ENCODE data around the gene SFXN1.

Gene SFXN1

DNA sequence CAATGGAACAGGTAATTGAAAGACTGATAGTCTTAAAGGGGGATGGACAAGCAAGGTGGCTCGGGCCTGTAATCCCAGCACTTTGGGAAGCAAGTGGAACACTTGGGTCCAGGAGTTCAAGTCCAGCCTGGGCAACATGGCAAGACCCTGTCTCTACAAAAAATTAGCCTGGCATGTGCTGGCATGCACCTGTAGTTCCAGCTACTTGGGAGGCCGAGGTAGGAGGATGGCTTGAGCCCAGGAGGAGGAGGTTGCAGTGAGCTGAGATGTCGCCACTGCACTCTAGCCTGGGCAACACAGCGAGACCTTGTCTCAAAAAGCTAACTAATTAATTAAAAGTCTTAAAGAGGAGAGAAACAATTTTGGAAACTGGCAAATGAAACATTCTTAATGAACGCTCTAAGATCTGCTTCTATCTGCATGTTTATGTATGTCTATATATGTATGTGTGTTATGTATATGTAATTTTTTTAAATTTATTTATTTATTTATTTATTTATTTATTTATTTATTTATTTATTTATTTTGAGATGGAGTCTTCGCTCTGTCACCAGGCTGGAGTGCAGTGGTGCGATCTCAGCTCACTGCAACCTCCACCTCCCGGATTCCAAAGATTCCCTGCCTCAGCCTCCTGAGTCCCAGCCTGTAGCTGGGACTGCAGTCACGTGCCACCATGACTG is 80.6 kb downstream of the SFXN1 start:
- no peak for DNase-seq
- intact Hi-C loops (cut with DNase I), result no loop called here

DNA sequence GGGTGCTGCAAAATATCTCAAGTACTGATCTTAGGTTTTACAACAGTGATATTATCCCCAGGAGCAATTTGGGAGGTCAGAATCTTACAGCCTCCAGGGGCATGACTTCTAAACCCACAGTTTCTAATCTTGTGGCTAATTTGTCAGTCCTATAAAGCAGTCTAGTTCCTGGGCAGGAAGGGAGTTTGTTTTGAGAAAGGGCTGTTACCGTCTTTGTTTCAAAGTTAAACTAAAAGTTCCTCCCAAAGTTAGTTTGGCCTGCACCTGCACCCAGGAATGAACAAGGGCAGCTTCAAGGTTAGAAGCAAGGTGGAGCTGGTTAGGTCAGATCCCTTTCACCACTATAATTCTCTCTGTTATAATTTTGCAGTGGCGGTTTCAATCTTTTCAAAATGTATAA is 81.7 kb downstream of the SFXN1 start:
- intact Hi-C loops (cut with DNase I), result no loop called here
- no peak for DNase-seq

DNA sequence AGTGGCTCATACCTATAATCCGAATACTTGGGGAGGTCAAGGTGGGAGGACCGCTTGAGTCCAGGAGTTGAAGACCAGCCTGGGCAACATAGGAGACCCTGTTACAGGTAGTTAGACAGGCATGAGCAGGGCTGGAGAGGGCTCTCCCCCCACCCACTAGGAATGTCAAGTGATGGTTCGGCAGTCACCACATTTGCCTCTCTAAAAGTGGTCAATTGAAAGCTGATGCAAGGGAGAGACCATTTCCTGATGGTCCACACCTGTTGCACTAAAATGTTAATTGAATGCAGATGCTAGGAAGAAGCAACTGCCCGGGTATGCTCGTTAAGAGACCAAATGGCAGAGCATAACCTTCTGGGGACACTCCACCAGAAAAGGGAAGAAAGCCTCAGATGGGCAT is 82.7 kb downstream of the SFXN1 start:
- intact Hi-C loops (cut with DNase I), result no loop called here
- no peak for DNase-seq

DNA sequence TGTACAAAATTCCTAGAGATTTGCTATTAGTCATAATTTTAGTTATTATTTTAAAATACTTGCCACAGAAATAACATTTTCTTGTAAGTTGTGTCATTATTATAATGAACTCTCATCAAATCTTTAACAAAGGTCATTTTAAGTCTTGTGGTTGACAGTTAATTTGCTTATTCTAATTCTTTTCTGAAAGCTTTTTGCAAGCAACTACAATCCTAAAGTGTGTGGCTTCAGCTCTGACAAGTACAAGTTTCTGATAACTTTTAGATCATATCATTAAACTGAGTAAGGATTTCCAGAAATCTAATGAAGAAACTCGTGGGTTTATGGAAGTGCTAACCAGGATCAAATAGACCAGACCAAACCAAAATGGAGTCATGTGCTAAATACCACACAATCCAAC is 86.4 kb downstream of the SFXN1 start:
- no peak for DNase-seq
- intact Hi-C loops (cut with DNase I), result no loop called here

DNA sequence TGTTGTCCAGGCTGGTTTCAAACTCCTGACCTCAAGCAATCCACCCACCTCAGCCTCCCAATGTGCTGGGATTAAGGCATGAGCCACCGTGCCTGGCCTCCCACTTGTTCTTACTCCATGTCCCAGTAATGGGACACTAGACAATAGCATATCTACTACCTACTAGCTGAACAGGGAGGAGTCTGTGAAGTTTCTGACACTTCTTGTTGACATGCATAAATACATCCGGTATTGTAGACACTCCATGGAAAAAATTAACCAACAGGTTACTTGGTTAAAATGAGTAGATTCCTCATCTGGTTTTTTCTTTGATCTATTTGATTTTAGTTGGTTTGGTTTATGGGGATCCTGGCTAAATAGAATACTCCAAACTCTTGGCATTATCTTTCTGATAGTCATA is 88.3 kb downstream of the SFXN1 start:
- DNase-seq, result no peak
- intact Hi-C loops (cut with DNase I), result no loop called here

DNA sequence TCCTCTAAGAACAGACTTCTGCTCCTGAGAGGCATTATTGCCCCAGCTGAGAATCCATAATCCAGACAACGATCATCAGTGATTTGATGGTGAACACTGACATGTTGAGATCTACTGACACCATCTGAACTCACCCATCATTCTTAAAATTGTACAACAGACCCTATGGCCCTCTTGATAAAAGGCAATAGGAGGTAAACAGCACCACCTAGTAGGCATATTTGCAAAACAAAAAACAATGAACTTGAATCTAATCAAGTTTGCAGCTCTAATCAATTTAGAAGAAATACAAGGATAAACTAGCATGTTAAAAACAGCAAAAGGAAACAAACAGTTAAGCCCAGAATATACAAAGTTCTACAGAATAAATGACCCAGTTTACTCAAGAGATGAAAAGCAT is 89.6 kb downstream of the SFXN1 start:
- no peak for DNase-seq
- intact Hi-C loops (cut with DNase I), result no loop called here

DNA sequence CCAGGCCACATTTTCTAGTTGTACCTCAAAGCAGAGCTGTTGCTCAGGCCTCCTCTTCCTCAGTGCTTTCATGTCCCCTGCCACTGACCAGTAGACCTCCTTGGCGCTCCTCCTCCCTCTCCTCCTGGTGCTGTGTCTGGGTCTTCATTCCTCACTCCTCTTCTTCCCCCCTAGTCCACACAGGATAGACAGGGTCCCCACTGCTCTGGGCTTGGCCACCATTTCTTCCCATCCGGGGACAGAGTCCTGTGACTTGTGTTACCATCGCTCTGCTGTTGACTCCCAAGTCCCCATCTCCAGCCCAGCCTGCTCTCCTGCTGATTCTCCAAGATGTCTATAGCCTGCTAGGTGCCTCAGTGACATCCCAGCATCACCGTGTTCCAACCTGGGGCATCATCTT is 91.3 kb downstream of the SFXN1 start:
- no peak for DNase-seq
- intact Hi-C loops (cut with DNase I), result no loop called here

DNA sequence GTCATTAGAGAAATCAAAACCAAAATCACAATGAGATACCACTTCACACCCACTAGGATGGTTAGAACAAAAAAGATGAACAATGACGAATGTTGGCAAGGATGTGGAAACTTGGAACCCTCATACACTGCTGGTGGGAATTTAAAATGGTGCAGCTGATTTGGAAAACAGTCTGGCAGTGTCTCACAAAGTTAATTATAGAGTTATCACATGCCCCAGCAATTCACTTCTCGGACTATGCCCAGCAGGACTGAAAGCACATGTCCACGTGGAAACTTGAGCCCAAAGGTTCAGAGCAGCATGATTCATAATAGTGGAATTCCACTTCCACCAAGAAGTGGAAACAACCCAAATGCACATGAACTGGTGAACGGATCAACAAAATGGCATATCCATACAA is 94.5 kb downstream of the SFXN1 start:
- intact Hi-C loops (cut with DNase I), result no loop called here
- no peak for DNase-seq

DNA sequence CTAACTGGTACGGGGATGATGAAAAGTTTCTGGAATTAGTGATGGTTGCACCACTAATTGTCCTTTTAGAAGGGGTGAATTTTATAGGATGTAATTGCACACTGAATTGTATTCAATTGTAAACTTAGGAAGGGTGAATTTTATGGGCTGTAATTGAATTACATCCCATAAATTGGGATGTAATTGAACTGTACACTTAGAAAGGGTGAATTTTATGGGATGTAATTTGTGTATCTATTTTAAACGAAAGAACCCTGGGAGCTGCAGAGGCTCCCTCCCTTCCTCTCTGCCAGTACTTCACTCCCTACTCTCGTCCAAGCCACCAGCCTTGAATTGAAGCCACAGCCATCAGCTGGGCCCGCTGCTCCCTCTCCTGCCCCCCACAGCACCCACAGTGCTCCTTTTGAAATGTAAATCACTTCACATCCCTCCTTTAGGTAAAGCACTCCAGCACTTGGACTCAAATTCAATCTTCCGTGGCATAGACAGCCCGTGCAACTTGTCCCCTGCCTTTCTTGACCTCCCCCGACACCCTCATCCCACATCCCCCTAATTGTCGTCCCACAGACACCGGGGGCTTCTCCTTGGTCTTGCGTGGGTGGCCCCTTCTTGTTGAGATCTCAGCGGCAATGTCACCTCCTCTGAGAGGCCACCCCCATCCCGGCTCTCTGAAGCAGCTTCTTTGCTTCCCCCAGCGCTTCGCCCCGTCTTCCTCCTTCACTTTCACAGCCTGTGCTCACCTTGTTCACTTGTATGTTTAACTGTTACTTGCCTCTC is 95.3 kb downstream of the SFXN1 start:
- DNase-seq, result peak in 1 of 10 donors; percentile 18
- intact Hi-C loops (cut with DNase I), result no loop called here

DNA sequence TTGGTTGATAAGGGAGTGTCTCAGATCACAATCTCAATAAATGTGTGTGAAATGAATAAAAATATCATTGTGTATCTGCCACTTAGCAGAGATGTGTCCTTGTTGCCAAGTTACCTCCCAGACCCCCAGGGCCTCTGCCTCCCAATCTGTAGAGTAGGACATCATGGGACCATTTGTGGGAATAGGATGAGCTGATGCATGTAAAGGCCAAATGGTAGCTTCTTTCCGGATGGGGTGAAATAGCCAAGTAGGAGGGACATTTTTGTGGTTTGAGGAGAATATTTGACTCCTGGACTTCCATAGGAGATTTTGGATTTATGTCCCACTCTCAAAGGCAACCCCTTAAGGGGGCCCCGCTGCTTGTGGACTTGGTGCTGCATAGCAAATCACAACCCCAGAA is 96.9 kb downstream of the SFXN1 start:
- intact Hi-C loops (cut with DNase I), result no loop called here
- DNase-seq, result no peak

DNA sequence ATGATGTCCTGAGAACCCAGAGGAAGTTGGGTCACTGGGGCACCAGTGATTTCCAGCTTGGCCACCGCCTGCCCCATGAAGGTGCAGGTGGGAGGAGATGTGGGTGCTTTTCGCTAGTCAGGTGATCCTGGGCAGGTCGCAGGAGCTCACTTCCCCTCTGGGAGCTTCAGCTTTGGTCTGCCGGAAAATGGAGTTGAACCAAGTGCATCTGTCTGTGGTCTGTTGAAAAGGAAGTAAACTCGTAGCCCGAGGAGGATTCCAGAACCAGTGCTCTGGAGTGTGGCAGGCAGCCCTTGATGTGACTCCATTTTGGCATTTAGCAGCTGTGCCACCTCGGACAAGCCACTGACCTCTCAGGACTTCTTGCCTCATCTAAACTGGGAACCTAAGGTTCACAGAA is 97.7 kb downstream of the SFXN1 start:
- no peak for DNase-seq
- intact Hi-C loops (cut with DNase I), result no loop called here

DNA sequence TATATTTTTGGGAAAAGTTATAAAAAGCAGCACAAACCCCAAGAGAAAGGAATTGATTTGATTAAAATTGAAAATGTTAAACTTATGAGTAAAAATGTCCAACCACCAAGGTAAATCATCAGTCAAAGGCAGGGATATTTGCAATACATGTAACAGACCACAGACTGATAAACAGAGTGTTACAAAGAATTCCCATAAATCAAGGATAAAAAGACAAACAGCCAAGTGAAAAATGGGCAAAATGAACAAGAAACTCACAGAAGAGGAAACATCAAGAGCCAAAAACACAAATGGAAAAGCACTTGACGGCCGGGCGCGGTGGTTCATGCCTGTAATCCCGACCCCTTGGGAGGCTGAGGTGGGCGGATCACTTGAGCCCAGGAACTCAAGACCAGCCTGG is 98.2 kb downstream of the SFXN1 start:
- no peak for DNase-seq
- intact Hi-C loops (cut with DNase I), result no loop called here

Measured in posterior cingulate gyrus (tissue), 11 donors.